Measurements from ENCODE around the gene ATXN7L1. TPM values are rescaled to one million over a fixed set of nuclear protein-coding genes. Genes with fewer than 3 reads are reported as not detected.
A peak's percentile ranks its signal among the peaks of the same experiment; 100 is the strongest.
"Not testable (repeated sequence)": the region's sequence is repeated elsewhere in the genome, so short reads cannot be mapped to it uniquely, and the experiment has no call there.

Gene ATXN7L1
- total RNA-seq, 1 experiment from 2014 or later: 8.8 TPM

GRCh38 chr7:105860793-105861192 lies 15.6 kb downstream of the ATXN7L1 start:
- DNase-seq (ENCODE audit: low read depth): no peak

- DNase-seq (ENCODE audit: low read depth): no peak
Measured at GRCh38 chr7:105857009-105857952, 19.1 kb downstream of the ATXN7L1 start.

GRCh38 chr7:105854498-105854897 lies 21.9 kb downstream of the ATXN7L1 start:
- no peak for DNase-seq (ENCODE audit: low read depth)

- no peak for DNase-seq (ENCODE audit: low read depth)
Measured at GRCh38 chr7:105853931-105854419, 22.4 kb downstream of the ATXN7L1 start.

- DNase-seq (ENCODE audit: low read depth): no peak
Measured at GRCh38 chr7:105851064-105851463, 25.3 kb downstream of the ATXN7L1 start.

- DNase-seq (ENCODE audit: low read depth): peak; percentile 88
Measured at GRCh38 chr7:105849122-105849855, 27.1 kb downstream of the ATXN7L1 start.

GRCh38 chr7:105846404-105846803 lies 30.0 kb downstream of the ATXN7L1 start:
- no peak for DNase-seq (ENCODE audit: low read depth)

- not testable (repeated sequence) for DNase-seq (ENCODE audit: low read depth)
Measured at GRCh38 chr7:105844681-105845080, 31.7 kb downstream of the ATXN7L1 start.

- DNase-seq (ENCODE audit: low read depth): no peak
Measured at GRCh38 chr7:105841866-105842265, 34.5 kb downstream of the ATXN7L1 start.

- no peak for DNase-seq (ENCODE audit: low read depth)
Measured at GRCh38 chr7:105840981-105841749, 35.2 kb downstream of the ATXN7L1 start.

- DNase-seq (ENCODE audit: low read depth): no peak
Measured at GRCh38 chr7:105839266-105839665, 37.1 kb downstream of the ATXN7L1 start.

GRCh38 chr7:105838627-105839231 lies 37.7 kb downstream of the ATXN7L1 start:
- peak; percentile 31 for DNase-seq (ENCODE audit: low read depth)

- DNase-seq (ENCODE audit: low read depth): no peak
Measured at GRCh38 chr7:105837765-105838626, 38.4 kb downstream of the ATXN7L1 start.

- DNase-seq (ENCODE audit: low read depth): no peak
Measured at GRCh38 chr7:105835441-105835840, 41.0 kb downstream of the ATXN7L1 start.

GRCh38 chr7:105831824-105832535 lies 44.4 kb downstream of the ATXN7L1 start:
- no peak for DNase-seq (ENCODE audit: low read depth)

- no peak for DNase-seq (ENCODE audit: low read depth)
Measured at GRCh38 chr7:105831302-105831620, 45.1 kb downstream of the ATXN7L1 start.

GRCh38 chr7:105830405-105831301 lies 45.7 kb downstream of the ATXN7L1 start:
- DNase-seq (ENCODE audit: low read depth): peak; percentile 96

- DNase-seq (ENCODE audit: low read depth): no peak
Measured at GRCh38 chr7:105829681-105830322, 46.6 kb downstream of the ATXN7L1 start.

Data from Daoy (cell line).